SW480 (cell line): ENCODE results near the gene TAMALIN.
A peak's percentile ranks its signal among the peaks of the same experiment; 100 is the strongest.
"Not testable (repeated sequence)": the region's sequence is repeated elsewhere in the genome, so short reads cannot be mapped to it uniquely, and the experiment has no call there.

Experiments used
- DNase-seq: peaks from one replicate; pipeline ENCODE4 v3.0.0-alpha.2; 2016; ENCODE audit warnings: low spot score

Gene TAMALIN

DNA sequence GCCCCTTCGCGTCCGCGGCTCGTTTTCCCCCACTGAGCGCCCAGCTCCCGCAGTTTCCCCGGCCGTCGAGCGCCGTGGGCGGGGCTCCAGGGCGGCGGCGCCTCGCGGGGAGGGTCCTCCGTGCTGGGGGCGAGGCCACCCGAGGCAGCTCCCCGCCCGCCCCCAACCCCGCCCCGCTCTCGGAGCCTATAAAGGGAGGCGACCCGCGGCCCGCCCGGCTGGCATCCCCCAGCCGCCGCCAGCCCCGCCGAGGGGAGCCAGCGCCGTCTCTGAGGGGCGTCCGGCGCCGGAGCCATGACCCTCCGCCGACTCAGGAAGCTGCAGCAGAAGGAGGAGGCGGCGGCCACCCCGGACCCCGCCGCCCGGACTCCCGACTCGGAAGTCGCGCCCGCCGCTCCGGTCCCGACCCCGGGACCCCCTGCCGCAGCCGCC is at the start of gene TAMALIN:
TSS of gene TAMALIN (plus strand) at position 221 of the 432 bp plus-strand sequence. CDS start at position 295, 74 bp downstream.
- DNase-seq, result no peak

DNA sequence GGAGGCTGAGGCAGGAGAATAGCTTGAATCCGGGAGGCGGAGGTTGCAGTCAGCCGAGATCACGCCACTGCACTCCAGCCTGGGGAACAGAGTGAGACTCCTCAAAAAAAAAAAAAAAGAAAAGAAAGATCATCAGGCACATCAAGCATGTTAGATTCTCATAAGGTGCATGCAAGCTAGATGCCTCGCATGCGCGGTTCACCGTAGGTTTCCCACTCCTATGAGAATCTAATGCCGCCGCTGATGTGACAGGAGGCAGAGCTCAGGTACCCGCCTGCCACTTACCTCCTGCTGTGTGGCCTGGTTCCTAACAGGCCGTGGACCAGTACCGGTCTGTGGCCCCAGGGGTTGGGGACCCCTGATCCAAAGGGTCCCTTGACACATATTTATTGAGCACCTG is 48.2 kb upstream of the TAMALIN start:
- no peak for DNase-seq

DNA sequence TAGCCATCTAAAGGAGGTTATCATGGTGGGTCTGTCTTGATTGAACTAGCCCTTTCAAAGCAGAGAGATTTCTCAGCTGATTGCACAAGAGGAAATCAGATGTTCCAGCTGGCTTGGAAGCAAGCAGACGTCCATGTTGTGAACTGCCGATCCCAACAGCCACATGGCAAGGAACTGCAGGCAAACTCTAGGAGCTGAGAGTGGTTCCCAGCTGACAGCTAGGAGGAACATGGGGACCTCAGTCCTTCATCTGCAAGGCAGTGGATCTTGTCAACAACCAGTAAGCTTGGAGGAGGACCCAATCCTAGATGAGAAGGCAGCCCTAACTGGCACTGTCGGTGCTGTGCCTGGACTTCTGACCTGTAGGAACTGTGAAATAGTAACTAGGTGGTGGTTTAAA is 47.5 kb upstream of the TAMALIN start:
- no peak for DNase-seq

DNA sequence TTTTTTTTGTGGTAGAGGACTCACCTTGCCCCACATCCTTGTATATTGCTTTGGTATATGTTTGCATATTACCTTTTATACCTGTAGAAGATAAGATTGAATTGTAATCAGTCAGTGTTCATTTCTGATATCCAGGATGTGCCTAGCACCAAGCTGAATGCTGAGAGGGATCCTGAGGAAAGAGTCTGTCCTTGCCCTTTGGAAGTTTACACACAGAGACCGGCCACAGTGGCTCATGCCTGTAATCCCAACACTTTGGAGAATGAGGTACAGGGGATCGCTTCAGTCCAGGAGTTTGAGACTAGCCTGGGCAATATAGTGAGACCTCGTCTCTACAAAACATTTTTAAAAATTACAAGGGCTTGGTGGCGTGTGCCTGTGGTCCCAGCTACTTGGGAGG is 46.8 kb upstream of the TAMALIN start:
- no peak for DNase-seq

DNA sequence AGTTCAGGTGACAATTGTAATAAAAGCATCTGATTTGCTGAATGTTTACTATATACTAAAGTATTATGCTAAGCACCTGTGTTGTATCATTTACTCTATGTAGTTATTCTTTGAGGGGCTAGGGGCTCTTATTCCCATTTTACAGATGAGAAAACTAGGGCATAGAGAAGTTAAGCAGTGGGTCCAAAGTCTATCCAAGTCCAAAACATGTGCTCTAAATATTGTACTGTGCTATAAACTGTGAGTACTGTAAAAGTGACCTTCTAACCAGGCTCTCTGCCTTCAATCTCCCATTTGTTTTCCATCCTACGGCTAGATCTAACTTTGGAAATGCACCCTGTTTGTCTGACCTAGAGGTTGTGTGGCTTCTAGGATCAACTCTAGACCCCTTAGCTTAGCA is 46.3 kb upstream of the TAMALIN start:
- DNase-seq, result no peak

DNA sequence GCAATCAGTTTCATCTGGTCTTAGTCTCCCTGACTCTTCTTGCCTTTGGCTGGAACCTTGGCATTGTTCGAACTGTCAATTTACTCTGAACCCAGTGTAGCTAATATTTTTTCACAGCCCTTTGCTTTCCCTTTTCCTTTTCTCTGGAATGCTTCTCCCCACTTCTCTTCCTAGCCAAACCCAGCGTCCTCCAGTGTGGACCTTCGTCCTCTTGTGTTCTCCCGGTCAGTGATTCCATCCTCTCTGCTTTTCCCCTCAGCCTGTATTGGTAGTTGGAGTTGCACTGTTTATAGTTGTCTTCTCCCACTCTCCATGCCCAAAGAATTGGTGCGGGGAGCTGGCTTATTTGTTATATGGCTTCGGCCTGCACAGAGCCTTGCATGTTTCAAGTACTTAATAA is 45.9 kb upstream of the TAMALIN start:
- no peak for DNase-seq

DNA sequence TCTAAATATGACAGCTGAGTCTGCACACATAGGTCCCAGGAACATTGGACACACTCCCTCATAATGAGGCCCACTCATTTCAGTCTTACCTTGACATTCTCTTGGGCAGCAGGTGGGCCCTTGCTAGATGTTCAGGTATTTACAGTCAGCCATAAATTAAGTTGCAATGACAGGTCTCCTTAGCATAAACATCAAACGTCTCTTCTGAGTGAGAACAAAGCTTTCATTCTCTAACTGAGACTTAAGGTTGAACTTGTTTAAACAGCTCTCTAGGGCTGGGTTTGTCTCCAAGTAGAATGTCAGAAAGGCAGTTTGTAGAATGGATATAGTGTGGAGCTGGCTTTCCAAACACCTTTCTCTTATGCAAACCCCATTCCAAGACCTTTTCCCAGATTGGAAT is 44.9 kb upstream of the TAMALIN start:
- DNase-seq, result peak; percentile 94

DNA sequence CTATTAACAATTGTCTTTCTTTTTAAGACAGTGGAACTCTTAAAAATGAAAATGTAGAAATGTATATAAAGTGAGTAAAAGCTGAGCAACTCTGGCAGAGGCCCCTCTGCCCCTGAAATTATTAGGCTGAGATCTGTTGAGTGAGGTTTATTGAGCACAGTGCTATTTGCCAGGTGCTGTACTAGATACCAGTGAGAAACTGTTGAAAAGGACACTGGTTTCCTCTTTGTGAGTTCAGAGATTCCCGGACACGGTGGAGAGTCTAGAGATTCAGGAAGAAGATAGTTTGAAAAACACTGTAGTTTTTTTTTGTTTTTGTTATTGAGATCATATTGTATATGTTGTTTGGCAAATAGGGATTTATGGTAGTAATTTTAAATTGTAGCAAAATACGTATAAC is 44.0 kb upstream of the TAMALIN start:
- no peak for DNase-seq

DNA sequence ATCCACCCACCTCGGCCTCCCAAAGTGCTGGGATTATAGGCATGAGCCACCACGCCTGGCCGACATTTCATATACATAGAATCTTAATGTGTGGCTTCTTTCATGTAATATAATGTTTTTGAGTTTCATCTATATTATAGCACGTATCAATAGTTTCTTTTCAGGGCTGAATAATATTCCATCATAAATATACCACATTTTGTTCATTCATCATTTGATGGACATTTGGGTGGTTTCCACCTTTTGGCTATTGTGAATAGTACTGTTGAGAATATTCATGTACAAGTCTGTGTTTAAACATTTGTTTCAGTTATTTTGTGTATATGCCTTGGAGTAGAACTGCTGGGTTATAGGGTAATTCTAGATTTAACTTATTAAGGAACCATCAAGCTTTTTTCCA is 43.3 kb upstream of the TAMALIN start:
- no peak for DNase-seq

DNA sequence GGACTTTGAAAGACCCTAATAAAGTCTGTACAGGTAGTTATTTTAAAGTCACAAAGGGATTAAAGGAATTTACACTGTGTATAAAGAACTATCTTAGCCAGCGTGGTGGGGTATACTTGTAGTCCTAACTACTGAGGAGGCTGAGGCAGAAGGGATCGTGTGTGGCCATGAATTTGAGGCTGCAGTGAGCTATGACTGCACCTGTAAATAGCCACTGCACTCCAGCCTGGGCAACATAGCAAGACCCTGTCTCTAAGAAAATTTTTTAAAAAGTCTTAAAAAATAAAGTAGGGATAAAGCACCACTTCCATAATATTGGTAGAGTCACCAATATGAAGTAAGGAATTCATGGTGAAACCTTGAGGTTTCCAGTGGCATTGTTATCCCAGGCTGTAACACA is 37.1 kb upstream of the TAMALIN start:
- no peak for DNase-seq

DNA sequence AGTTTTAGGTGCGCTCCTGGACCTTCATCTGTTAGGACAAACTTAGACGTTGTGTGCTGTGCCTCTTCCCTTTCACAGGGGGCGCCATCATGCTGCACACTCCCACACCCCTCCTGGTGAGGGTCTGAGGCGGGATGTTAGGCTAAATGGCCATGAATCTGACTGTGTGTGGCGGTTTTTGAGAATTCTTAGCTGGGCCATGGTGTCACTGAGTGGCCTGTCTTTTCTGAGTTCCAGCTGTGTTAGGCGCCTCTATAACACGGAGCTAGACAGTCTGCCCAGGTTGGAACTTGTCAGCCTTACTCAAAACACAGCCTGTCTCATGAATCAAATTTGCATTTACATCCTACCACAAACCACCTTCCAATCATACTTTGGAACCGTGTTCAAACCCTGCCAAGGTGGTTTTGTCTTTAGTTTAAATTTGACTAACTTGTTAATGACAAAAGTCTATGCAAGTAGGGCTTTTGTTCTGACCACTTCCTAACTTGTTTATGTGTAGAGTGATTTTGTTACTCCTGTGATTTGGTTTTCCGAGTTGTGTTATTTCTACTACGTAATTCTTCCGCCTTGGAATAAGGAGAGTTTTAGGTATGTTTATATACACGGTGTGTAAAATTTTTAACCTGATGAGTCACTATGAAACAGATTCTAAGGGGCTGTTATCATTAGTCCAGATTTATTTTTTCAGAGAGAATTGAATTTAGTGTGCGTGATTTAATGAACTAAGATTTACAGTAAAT is 35.7 kb upstream of the TAMALIN start:
- no peak for DNase-seq

DNA sequence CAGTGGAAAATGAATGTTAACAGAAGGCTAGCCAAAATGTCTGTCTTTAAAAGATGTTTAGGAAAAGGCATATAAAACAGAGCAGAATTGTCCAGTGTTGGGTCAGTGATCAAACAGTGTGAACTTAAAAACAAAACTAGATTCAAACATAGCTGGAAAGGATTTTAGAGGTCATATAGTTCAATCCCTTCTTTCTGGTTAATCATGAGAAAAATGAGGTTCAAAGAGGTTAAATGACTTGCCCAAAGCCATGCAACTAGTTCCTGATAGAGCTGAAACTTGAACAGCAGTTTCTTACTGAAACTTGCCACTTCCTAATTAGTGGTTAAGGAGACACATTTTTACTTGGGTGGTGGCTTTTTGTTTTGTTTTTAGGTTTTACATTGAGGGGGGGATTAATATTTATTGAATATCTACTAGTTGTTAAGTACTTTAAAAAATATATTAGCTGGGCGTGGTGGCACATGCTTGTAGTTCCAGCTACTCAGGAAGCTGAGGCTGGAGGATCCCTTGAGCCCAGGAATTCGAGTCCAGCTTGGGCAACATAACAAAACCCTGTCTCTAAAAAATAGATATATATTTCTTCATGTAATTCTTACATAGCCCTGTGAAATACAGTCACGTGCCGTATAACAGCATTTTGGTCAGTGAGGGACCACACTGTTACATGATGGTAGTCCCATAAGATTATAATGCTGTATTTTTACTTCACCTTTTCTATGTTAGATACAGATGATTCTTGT is 34.9 kb upstream of the TAMALIN start:
- DNase-seq, result no peak

DNA sequence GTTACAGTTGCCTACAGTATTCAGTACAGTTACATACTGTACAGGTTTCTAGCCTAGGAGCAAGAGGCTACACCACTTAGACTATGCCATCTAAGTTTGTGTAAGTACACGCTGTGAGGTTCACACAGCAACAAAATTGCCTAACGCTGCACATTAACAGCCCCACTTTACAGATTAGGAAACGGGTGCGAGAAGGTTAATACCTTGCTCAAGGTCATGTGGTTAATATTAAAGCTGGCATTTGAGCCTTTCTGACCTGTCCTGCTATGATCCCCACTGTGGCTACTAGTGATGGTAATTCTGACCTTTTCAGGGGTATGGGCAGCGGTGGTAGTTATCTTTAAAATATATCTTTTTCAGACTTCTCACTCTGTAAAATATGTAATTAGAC is 34.3 kb upstream of the TAMALIN start:
- no peak for DNase-seq

DNA sequence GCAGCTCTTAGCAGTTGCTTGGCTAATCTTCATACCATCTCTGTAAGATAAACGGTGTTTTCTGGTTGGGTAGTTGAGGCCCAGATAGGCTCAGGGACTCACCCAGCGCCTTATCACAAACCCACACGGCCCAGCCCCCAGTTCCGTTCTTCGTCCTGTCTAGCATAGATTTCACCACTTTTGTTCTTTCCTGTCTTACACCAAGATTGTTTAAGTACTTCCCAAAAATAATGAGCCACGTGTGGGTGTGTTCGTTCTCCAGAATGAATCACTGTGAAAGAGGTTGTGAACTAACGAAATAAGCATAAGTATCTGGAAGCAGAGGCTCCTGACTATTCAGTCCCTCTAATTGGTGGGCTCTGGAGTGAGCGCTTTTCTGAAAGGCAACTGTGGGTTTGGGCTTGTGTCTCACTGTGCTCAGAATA is 33.9 kb upstream of the TAMALIN start:
- no peak for DNase-seq

DNA sequence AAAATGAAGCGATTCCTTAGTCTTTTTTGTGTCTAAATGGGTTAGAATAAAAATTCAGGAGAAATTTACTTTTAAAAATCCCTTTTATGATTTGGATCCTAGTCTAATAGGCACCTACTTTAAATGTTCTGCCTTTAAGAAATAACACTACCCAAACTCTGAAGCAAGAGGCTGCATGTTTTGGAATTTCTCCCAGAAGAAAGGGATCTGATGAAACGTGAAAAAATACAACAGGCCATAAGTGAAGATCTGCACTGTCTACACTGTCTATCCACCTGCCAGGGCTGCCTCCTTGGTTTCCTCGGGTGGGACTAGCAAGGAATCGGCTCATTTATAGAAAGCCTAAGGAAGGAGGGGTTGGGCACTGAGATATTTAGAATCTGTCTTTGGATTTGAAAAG is 33.2 kb upstream of the TAMALIN start:
- DNase-seq, result no peak

DNA sequence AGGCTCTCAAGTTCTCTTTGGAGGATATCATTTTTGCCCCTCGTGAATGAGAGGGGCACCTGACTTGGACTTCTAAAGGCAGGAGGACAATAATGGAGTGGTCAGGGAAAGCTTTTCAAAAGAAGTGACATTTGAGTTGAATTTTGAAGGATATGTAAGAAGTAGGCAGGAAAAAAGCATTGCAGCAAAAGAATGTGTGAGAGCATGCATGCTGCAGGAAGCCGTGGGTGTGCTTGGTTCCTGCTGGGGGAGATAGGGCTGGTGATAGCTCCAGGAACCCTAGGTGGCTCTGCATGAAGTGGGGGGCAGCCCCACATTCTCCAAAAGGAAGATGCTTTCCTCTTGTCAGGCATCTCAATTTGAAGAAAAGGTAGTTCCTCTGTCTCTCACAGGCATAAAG is 32.1 kb upstream of the TAMALIN start:
- no peak for DNase-seq

DNA sequence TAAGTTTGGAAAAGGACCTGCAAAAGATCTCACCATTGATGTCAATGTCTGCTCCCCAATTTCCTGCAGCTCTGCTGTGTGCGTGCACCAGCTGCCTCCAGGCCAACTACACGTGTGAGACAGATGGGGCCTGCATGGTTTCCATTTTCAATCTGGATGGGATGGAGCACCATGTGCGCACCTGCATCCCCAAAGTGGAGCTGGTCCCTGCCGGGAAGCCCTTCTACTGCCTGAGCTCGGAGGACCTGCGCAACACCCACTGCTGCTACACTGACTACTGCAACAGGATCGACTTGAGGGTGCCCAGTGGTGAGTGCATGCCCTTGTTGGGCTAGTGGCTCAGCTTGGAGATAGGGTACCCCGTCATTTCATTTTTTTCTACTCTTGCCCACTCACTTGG is 31.6 kb upstream of the TAMALIN start:
- no peak for DNase-seq

DNA sequence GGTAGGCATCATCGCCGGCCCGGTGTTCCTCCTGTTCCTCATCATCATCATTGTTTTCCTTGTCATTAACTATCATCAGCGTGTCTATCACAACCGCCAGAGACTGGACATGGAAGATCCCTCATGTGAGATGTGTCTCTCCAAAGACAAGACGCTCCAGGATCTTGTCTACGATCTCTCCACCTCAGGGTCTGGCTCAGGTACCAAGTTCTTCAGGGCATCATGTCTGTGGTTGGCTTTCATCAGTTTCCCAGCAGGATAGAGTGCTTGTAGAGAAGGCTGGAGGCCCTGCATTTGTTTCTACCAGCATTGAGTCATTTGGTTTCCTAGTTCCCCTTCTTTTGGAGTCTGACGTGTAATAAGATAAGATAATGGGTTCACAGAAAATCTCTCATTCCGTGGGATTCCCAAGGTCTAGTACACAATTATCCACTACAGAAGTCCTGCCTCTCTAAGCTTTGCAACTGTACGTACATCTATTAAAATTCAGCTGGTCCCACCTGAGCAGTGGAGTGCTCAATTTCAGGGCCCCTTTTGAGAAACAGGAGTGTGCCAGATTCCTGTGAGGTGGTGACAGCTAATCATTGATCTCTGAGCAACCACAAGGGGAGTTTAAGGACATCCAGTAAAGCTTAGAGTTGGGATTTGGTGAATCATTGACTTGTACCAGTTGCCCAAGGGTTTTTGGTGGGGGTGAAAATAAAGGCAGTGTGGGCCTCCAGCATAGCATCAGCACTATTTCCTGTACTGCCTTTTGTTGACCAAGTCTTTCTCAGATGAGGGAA is 30.2 kb upstream of the TAMALIN start:
- DNase-seq, result no peak

DNA sequence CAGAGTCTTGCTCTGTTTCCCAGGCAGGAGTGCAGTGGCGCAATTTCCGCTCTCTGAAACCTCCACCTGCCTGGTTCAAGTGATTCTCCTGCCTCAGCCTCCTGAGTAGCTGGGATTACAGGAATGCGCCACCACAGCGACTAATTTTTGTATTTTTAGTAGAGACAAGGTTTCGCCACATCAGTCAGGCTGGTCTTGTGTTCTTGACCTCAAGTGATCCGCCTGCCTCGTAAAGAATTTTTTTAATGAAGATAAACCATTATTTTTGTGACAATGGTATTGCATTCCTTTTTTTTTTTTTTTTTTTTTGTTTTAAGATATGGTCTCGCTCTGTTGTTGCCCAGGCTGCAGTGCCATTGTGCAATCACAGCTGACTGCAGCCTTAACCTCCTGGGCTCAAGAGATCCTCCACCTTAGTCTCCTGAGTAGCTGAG is 29.4 kb upstream of the TAMALIN start:
- DNase-seq, result no peak

DNA sequence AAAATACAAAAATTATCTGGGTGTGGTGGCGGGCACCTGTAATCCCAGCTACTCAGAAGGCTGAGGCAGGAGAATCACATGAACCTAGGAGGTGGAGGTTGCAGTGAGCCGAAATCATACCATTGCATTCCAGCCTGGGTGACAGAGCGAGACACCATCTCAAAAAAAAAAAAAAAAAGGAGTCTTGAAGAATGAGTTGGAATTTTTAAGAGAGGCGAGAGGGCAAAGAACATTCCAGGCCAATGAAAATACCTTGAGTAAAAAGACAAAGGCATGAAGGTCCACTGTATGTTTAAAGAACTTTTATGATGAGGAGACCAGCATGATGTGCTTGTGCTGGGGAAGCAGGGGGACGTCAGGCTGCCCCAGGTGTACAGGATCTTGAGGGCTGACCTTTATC is 27.4 kb upstream of the TAMALIN start:
- not testable (repeated sequence) for DNase-seq

DNA sequence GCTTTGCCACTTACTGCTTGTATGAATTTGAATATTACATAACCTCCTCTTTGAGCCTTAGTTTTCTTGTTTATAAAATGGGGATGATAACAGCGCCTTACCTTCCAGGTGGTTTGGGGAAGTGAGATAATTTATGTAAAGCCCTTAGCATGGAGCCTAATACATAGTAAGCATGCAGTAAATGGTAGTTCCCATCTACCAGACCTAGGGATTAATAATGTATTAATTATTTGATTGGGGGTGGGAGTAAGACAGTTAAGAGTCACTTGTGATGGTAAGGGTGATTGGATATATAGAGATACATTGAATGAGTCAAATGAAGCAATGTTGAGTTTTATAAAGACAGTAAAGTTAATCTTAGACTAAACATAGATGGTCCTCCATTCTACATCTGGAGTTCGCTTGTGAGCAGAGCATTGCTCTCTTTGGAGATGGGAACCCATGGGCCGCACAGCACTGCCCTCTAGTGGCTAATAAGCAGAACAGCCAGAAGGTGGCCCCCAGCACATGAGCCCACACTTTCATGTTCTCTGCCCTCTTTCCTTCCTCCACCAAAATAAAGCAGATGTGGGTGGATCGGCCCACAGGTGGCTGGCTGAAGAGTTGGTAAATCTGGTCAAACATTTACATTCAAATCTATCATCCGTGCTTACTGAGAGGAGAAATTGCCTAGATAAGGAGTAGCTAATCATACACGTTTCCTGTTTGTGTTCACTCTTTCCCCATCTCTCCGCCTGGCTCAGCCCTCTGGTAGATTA is 26.5 kb upstream of the TAMALIN start:
- DNase-seq, result peak; percentile 57

DNA sequence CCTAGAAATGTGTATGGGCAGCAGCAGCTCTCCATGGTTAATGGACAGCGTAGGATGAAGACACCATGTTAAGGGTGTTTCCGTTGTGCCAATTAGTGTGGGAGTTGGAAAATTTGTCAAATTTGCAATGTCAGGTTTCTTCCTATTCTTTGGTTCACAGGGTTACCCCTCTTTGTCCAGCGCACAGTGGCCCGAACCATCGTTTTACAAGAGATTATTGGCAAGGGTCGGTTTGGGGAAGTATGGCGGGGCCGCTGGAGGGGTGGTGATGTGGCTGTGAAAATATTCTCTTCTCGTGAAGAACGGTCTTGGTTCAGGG is 26.0 kb upstream of the TAMALIN start:
- no peak for DNase-seq
